SH-SY5Y (cell line): ENCODE data around the gene LLGL2.

Experiments used
- GATA2 ChIP-seq: IDR thresholded peaks from 2 replicates; pipeline ENCODE4 v1.6.1; 2011; ENCODE audit warnings: mild to moderate bottlenecking, low read depth, low read length
- GATA3 ChIP-seq: IDR thresholded peaks from 2 replicates; pipeline ENCODE4 v1.6.1; 2011; ENCODE audit warnings: low read depth, mild to moderate bottlenecking, low read length, moderate library complexity

DNA sequence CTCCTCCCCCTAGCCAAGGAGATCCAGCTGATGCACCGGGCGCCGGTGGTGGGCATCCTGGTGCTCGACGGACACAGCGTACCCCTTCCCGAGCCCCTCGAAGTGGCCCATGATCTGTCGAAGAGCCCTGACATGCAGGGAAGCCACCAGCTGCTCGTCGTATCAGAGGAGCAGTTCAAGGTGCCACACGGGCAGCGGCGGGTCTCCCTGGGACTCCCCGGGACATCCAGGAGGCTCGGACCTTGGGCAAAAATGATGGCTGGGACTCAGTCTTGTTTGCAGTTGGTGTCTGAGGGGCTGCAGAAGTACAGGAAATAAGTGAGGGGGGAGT is 46.4 kb downstream of the LLGL2 start:
- TF ChIP-seq GATA2 (no peak), GATA3 (no peak)
